Measurements from ENCODE around the gene PRR12.

PRR12 gene

GRCh38 chr19:49651029-49651819 lies 60.2 kb downstream of the PRR12 start:
- DNase-seq, result no peak

- DNase-seq, result no peak
Measured at GRCh38 chr19:49651820-49652550, 61.0 kb downstream of the PRR12 start.

- no peak for DNase-seq
Measured at GRCh38 chr19:49652551-49653465, 61.8 kb downstream of the PRR12 start.

- no peak for DNase-seq
Measured at GRCh38 chr19:49653466-49653806, 62.5 kb downstream of the PRR12 start.

- no peak for DNase-seq
Measured at GRCh38 chr19:49654581-49654980, 63.6 kb downstream of the PRR12 start.

GRCh38 chr19:49655570-49656455 lies 64.8 kb downstream of the PRR12 start:
- DNase-seq, result no peak

GRCh38 chr19:49656456-49657109 lies 65.6 kb downstream of the PRR12 start:
- no peak for DNase-seq

- DNase-seq, result no peak
Measured at GRCh38 chr19:49657493-49658138, 66.6 kb downstream of the PRR12 start.

GRCh38 chr19:49658139-49658517 lies 67.1 kb downstream of the PRR12 start:
- no peak for DNase-seq

- no peak for DNase-seq
Measured at GRCh38 chr19:49658566-49659442, 67.8 kb downstream of the PRR12 start.

GRCh38 chr19:49660338-49660961 lies 69.5 kb downstream of the PRR12 start:
- DNase-seq, result no peak

- no peak for DNase-seq
Measured at GRCh38 chr19:49662011-49662410, 71.0 kb downstream of the PRR12 start.

- no peak for DNase-seq
Measured at GRCh38 chr19:49663224-49663623, 72.2 kb downstream of the PRR12 start.

- DNase-seq, result peak; percentile 56 to 75
Measured at GRCh38 chr19:49664171-49665035, 73.4 kb downstream of the PRR12 start.

GRCh38 chr19:49665036-49665350 lies 74.0 kb downstream of the PRR12 start:
- DNase-seq, result no peak

GRCh38 chr19:49665351-49666119 lies 74.6 kb downstream of the PRR12 start, which contains the start of the genes BCL2L12 and IRF3:
BCL2L12 (plus strand) TSS chr19:49665933; CDS start chr19:49666693, 760 bp downstream.
IRF3 (minus strand) TSS chr19:49665857; CDS start chr19:49664838, 1,019 bp downstream.
- peak; percentile 74 to 87 for DNase-seq

- no peak for DNase-seq
Measured at GRCh38 chr19:49666120-49666444, 75.1 kb downstream of the PRR12 start.

GRCh38 chr19:49667473-49667872 lies 76.5 kb downstream of the PRR12 start:
- no peak for DNase-seq
